Esophagus squamous epithelium (tissue), 4 donors: ENCODE measurements around the gene LRRC63.

Experiments
- CTCF ChIP-seq, 6 experiments: fragments of 450-650 bp in 4 of 6; fragments of 200-600 bp in 2 of 6; sonication (generic) in 2 of 6; IDR thresholded peaks; one replicate each; pipeline ENCODE4 v1.5.1; 2016 to 2019; ENCODE audit warnings: antibody characterized with exemption in 6 of 6, mild to moderate bottlenecking in 4 of 6, moderate library complexity in 4 of 6
- POLR2A ChIP-seq, 4 donors: fragments of 450-650 bp; IDR thresholded peaks; one replicate each; pipeline ENCODE4 v1.6.1; 2017; ENCODE audit warnings: antibody characterized with exemption in 4 of 4, mild to moderate bottlenecking in 4 of 4, moderate library complexity in 3 of 4

GRCh38 chr13:46317120-46317519 is 105.4 kb downstream of the LRRC63 start:
- TF ChIP-seq CTCF (IDR thresholded peaks at IDR 0.05): no peak
- no peak for TF ChIP-seq POLR2A (IDR thresholded peaks at IDR 0.05)
